Fibroblast of villous mesenchyme (primary cell): Measurements from ENCODE around the gene APOC3. TPM values are rescaled to one million over a fixed set of nuclear protein-coding genes. Genes with fewer than 3 reads are reported as not detected.

Experiments
- DNase-seq: peaks from one replicate; pipeline ENCODE4 v3.0.0-alpha.2; 2010; ENCODE audit warnings: low read depth
- H3K4me3 ChIP-seq: 2 replicates; pipeline ENCODE4 v1.5.1; 2011; ENCODE audit warnings: low read depth, mild to moderate bottlenecking, low read length
- total RNA-seq: library from RNA; depleted of rRNA; stranded (reverse); fragments of >200 nt; gene quantifications from 2 replicates; pipeline ENCODE4 v1.2.3, GENCODE V29; 2012
- TF ChIP-seq, protein P1 (sequence below): IDR thresholded peaks from 2 replicates; pipeline ENCODE4 v1.5.1; 2012; ENCODE audit warnings: low read depth, mild to moderate bottlenecking, low read length; ENCODE audit not compliant: insufficient read depth

The APOC3 gene
- total RNA-seq, 1 donor: not detected

DNA sequence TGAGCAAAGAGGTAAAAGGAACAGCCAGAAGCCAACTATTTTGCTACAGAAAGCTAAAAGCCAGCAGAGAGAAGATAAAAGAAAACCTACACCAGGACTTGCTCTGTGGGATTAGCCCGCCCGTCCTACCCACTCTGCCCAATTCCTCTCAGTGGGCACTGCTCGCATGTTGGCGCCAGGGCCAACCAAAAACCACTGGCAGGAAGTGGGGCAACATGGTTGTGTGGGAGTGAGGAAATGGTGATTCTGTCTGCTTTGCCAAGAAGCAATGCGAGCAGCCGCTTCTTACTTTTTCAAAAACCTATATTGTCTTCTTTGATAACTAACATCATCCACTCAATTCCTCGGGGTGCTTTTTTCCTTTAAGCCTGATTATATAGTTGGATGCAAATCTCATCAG is 21.9 kb downstream of the APOC3 start:
- TF ChIP-seq, protein P1, sequence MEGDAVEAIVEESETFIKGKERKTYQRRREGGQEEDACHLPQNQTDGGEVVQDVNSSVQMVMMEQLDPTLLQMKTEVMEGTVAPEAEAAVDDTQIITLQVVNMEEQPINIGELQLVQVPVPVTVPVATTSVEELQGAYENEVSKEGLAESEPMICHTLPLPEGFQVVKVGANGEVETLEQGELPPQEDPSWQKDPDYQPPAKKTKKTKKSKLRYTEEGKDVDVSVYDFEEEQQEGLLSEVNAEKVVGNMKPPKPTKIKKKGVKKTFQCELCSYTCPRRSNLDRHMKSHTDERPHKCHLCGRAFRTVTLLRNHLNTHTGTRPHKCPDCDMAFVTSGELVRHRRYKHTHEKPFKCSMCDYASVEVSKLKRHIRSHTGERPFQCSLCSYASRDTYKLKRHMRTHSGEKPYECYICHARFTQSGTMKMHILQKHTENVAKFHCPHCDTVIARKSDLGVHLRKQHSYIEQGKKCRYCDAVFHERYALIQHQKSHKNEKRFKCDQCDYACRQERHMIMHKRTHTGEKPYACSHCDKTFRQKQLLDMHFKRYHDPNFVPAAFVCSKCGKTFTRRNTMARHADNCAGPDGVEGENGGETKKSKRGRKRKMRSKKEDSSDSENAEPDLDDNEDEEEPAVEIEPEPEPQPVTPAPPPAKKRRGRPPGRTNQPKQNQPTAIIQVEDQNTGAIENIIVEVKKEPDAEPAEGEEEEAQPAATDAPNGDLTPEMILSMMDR: no peak
- no peak for DNase-seq

DNA sequence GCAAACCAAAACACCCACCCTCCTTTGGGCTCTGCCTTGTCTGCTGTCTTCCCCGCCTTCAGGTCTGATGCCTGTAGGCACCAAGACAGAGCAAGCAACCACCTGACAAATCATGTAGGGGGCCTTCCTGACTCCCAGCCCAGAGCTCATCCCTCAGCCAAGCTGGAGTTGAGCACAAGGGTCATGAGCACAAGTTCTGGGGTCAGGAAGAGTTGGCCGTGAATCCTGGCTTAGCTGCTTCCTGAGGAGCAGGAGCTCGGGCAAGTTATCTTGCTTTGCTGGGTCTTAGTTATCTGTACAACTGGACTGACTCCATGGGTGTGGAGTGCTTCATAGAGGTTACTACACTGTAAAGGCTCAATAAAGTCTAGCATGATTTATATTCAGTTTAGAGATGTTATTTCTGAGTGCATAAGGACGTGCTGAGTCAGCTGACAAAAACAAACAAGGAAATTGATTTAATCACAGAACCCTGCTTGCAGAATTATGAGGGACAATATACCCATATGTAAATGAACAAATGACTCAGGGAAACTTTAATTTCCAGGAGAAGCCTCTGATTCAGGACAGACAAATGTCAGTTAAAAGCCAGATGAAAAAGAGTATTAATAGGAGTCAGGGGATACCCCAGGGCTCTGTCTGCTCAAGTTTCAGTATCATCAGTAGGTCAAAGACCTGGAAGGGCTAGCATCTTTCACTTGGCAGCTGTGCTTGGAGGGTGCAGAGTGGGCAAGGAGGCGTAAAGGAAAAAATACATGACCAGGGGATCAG is 22.7 kb downstream of the APOC3 start:
- DNase-seq: peak; percentile 96
- H3K4me3 ChIP-seq: no peak overlapping the region
- TF ChIP-seq, protein P1: no peak

More for the DNA sequence above, 21.9 kb downstream of the APOC3 start:
- no peak overlapping the region for H3K4me3 ChIP-seq

DNA sequence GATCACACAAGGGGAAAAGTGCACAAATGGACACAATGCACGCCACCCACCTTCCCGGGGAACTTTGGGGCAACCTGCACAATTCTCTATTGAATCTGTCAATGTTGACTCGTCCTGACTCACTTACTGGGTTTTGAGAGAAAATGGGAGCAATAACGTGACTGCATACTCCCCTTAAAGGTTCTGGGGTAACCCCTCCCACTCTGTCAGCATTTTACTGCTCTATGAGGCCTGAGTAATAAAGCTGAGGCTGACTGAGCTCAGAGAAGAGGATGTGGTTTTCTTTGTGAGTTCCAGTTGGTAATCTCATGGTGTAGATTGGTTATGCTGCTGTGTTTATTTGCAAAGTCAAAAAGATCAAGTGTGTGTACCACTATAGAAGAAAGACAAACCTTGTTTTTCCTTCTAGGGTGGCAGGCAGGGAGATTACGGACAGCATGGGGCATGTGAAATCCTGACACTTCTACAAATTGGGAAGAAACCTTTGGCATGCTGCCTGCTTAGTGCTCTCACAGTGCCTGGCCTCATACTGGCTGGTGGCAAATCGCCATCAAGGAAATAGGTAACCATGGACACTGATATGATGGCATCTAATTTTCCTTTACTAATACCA is 23.9 kb downstream of the APOC3 start:
- peak; percentile 96 for DNase-seq
- TF ChIP-seq, protein P1: no peak
- no peak overlapping the region for H3K4me3 ChIP-seq

DNA sequence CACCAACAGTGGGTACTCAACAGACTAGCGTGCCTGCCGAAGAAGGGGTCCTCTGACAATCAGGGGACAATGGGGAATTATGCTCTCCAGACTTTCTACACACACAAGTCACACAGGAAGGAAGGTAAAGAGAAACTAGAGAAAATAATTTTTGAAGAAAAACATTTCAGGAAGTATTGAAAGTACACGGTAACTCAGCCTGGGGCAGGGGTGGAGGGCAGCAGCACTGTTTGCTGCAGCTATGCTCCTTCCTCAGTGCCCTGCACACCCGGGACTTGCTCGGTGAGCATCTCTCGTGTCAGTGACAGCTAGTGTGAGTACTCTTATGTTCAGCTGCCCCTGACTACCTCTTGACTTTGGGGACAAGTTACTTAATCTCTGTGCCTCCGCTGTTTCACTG is 25.7 kb downstream of the APOC3 start:
- no peak overlapping the region for H3K4me3 ChIP-seq
- no peak for DNase-seq
- TF ChIP-seq, protein P1: no peak

DNA sequence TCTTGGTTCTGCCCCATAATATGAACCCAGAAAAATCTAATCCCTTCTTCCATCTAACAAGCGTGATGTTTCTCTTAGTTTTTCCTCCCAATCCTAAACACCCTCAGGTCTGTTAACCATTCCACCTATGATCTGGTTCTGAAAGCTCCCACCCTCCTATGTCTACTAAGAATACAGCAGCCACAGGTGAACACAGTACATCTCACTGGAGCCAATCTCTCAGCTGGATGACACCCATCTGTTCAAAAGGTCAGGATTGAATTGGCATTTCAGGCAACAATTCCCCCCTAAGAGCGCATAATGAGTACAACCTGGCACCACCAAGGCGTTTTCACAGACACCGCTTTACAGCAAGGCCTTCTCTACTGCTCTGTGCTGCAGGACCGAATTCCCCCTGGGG is 26.7 kb downstream of the APOC3 start:
- TF ChIP-seq, protein P1: no peak
- DNase-seq: no peak
- no peak overlapping the region for H3K4me3 ChIP-seq

DNA sequence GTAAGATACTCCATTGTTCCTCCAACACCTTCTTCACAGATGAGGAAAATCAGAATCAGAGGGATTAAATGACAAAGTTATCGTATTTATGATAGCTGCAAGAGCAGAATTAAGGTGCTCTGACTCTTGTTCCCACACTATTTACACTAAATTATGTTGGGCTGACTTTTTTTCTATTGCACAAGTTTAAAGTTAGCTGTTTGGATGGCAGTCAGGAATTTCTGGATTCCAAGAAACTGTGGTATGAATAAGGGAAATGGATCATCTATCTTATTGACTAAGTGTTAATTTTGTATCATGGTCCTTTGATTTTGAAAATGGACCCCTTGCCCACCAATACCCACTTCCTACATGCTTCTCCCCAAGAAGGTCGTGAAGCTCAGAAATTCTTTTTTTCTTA is 27.6 kb downstream of the APOC3 start:
- no peak overlapping the region for H3K4me3 ChIP-seq
- no peak for DNase-seq
- TF ChIP-seq, protein P1: no peak

DNA sequence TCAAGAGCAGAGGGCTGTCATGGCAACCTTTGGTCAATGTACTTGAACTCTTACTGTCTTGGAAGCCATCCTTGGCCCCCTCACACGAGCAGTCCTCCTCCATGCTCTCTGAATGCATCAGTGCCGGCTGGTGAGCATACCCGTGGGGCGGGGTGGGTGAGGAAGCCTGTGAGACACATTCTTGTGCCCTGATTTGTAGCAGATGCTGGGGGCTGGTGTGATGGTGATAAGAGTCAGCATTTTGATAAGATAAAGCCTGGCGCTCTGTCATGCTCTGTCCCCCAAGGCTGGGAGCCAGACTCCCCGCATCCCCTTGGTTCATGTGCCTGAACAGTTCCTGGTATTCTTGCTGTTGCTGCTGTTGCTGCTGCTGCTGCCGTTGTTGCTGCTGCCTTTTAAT is 28.2 kb downstream of the APOC3 start:
- TF ChIP-seq, protein P1: no peak
- DNase-seq: peak; percentile 26
- no peak overlapping the region for H3K4me3 ChIP-seq
